GM21576 (cell line): ENCODE results near the gene ASB18.
"Not testable (repeated sequence)": the region's sequence is repeated elsewhere in the genome, so short reads cannot be mapped to it uniquely, and the experiment has no call there.

Source experiments
- ATAC-seq: cut with Tn5 transposase; IDR thresholded peaks from one replicate; pipeline ENCODE4 v1.9.1; 2021; ENCODE audit warnings: mild to moderate bottlenecking, moderate library complexity; ENCODE audit not compliant: unreplicated experiment

The ASB18 gene, protein sequence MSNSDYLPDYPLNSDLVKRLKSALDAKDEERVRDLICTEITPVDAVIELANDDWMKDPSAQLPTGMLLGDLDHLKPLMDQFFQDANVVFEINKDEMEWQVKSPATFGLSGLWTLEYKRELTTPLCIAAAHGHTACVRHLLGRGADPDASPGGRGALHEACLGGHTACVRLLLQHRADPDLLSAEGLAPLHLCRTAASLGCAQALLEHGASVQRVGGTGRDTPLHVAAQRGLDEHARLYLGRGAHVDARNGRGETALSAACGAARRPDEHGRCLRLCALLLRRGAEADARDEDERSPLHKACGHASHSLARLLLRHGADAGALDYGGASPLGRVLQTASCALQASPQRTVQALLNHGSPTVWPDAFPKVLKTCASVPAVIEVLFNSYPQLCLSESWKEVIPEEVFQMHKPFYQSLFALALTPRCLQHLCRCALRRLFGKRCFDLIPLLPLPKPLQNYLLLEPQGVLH

DNA sequence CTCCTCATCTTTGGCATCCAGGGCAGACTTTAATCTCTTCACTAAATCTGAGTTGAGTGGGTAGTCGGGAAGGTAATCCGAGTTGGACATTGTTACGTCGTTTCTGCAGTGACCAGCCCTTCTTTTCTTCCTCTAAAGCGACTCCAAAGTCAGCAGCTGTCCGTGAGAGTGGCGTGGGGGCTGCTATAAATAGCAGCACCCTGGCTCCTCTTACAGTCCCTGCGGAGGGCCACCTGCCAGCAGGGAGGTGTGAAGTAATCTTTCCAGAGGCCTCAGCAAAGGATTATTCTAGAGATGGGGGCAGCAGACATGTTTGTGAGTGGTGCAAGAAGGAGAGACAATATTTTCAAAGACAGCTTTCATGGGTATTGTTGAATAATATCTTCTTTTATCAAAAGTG lies at the start of gene ASB18:
TSS of gene ASB18 (minus strand) at position 151 of the 400 bp plus-strand sequence. CDS start at position 90, 61 bp downstream.
- ATAC-seq = no peak

DNA sequence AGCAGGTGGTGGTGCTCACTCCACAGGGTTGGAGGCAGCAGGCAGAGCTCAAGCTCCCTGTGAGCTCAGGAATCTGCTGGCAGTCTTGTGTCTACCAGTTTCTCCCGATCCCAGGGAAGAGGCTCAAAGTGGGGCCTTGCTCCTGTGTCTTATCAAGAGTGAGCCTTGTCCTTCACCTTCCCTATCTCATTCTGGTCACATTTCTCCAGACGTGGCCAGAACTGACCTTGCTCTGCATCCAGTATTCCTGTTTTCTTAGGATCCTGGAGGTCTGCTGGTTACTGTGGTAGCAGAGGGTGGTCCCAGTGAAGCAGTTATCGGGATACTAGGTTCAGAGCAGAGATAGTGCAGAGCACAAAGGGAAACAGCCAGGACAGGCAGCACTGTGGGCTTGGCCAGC lies 47.1 kb upstream of the ASB18 start:
- ATAC-seq = no peak

DNA sequence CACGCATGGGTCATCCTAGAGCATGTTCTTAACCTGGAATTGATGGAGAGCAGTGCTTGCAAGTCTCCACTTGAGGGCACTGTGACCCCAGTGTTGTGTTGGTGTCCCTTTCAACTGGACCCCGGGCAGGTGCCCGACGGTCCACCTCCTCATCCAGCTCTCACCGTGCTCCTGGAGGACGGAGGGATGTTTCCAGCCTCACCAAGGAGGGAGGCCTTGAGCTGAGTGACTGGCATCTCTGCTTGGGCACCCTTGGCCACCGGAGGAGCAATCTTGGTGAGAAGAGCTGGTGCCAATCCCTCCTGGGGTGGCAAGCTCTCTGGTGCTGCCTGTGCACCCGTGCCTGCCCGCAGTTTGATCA lies 45.4 kb upstream of the ASB18 start:
- no peak for ATAC-seq

DNA sequence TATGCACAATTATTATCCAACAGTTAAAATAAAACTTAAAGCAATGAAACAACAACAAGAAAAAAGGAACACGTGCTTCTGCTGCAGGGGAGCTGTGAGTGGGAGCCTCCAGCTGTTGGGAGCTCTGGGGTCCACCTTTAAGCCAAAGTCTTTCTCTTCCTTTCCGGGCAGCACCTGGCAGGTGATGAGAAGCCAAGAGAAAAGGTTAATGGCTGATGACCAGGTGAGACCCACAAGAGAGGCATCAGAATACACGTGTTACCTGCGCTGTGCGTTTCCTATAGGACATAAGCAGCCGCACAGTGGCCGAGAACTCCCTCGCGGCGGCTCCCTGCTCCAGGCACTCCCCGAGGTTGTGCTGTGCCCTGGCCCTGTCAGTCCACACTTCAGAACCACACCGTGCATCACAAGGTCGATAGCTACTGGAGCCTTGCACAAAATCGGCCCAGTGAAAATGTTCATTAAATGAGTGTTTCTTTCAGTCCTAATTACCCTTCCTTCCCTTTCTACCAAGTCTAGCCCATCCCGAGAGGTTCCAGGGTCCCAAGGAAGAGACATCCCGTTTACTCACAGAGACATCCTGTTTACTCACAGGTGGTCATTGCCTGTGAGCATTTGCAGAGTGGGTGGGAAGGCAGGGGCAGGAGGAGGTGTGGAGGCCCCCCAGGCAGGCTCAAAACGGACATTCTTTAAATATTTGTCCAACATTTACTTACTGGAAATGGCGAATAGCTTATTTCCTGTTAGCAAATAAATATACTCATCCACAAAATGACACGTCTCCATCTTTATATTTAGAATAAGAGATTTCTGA lies 44.9 kb upstream of the ASB18 start:
- no peak for ATAC-seq

DNA sequence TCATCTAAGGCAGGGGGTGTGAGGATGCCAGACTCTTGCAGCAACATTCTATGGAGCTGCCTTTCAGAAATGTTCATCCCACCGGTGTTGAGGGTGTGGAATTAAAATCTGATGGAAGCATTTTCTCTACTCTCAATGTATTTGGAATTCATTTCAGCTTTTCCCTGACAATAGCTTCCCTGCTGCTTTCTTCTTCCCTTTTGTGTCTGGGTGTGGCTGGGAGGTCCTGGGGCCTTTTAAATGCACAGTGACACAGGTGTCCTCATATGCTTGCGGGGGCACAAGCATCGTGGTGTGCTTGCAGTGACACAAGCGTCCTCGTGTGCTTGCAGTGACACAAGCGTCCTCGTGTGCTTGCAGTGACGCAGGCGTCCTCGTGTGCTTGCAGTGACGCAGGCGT lies 43.4 kb upstream of the ASB18 start:
- no peak for ATAC-seq

DNA sequence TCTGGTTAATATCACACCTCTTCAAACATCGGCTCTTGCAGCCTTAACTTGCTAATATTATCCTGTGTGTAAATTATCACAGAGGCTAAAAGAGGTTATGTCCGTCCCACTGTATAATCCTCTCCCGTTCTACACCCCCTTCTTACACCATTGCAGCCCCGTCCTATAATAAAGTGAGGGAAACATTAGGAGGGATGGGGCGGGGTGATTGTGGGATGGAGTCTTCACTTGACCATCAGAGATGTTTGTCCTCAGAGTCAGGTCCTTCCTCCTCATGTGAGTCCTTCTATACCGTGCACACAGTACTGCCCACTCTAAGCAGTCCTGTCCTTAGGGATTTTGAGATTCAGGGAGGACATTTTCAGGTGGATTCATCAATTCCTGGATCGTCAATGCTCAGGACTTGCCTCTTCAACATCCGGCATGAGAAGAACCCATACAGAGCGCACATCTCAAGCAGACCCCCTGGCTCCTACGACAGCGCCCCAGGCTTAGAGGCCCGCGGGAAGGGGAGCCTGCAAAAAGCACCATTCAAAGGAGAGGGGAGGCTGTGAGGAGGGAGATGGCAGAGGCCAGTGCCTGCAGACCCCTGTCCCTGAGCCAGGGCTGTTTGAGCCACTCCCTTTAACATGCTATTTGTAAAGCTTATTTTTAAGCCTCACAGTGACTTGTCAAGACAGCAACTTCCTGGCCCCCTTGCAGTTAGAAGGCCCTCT lies 42.8 kb upstream of the ASB18 start:
- no peak for ATAC-seq

DNA sequence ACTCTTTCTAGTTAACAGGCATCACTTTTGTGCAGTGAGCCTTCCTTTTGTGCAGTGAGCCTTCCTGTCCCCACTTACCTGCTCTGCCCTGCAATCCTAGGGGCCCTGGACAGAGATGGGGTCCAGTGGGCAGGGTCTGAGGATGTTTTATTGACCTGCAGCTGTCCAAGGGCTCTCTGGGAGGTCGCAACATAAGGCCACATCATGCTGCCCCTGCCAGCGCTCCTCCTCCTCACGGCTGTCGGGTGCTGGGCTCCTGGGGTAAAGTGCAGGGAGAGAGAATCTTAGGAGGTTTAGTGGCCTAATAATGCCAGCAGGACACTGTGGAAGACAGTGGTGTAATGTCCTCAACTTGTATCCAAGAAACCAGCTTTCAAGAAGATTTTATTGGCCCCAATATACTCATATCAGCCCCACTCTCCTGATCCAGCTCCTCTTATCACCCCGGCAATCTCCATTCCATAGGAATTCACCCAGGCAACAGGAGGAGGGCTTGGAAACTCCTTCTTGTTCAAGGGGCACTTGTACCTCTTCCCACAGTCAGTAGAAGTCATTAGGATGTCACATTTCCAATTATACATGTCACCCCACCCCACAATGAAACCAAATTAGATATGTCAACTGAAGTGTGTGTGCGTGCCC lies 41.9 kb upstream of the ASB18 start:
- ATAC-seq = no peak

DNA sequence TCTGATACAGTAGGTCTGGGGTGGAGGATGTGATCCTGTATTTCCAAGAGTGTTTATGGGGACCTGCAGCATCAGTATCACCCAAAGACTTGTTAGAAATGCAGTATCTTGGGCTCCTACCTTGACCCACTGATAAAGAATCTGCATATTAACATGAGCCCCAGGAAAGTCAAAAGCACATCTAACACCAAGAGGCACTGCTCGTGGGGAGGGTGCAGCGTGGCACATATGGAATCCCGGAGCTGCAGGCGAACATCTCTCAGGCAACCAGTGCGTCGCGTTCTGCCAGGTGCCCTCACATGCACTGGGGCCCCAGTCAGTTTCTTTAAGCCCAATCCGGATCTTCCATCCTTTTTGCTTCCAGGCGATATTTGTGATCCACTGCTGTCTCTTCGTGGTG lies 41.3 kb upstream of the ASB18 start:
- ATAC-seq = no peak

DNA sequence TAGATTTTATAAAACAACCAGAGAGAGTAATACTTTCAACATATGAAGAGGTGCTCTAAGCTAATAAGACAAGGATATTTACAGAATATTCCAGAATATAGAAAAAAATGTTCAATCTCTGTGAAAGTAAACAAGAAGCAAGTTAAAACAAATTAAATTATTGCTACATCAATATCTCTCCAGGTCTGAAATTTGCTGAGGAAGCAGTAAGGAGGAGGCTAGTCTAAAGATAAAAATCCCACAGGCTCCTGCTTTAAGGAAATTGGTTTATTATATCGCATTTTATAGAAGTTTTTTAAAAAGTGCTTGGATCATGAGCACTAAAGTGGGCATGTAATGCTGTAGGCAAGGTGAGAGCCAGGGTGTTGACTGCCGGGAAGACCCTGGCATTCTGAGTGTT lies 39.7 kb upstream of the ASB18 start:
- ATAC-seq = no peak

DNA sequence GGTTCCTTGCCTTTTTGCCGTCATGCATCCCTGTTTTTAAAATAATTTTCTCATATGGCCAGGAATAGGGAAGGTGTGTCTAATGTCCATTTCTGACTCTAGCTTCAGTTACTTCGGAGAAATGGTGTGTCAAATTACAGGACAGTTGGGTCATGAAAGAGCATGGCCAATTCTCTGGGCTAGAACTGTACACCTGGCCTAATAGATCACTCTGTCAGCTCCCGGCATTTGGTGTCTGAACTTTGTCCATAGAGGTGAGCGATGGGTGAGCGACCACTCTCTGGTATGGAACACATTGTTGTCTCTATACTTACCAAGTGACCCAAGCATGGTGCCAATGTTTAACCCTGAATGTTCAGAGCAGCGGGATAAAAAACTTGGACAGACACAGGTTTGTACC lies 38.3 kb upstream of the ASB18 start:
- ATAC-seq = no peak

DNA sequence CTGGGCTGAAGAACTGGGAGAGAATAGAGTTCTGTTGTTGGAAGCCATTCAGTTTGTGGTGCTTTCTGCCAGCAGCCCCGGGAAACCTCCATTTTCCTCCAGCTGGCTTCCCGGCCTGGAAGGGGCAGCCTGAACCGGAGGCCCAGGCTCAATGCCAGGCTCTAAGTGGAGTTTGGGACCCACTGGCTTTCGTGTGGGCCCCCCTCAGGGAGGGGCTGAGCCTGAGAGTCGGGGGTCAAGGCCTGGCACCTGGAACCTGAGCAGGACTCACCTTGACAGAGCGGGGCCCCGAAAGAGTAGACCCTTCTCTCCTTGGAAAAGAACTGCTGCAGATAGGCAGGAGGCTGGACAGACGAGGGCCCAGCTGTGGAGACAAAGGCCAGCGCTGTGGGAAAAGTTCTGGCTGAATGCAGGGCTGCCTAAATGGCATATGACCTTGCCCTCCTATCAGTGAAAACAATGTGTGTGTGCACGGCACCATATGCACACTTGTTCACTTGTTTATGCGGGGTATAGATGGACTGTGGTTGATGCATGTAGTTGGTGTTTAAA lies 34.8 kb upstream of the ASB18 start:
- ATAC-seq = no peak

DNA sequence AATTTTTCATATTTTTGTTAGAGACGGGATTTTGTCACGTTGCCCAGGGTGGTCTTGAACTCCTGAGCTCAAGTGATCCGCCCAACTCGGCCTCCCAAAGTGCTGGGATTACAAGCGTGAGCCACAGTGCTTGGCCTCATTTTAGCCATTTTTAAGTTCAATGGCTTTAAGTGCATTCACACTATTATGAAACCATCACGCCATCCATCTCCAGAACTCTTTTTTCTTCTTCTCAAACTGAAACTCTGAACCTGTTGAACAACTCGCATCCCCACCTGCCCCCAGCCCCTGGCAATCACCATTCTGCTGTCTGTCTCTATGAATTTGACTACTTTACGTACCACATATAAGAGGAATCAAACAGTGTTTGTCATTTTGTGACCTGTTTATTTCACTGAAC lies 31.3 kb upstream of the ASB18 start:
- no peak for ATAC-seq

DNA sequence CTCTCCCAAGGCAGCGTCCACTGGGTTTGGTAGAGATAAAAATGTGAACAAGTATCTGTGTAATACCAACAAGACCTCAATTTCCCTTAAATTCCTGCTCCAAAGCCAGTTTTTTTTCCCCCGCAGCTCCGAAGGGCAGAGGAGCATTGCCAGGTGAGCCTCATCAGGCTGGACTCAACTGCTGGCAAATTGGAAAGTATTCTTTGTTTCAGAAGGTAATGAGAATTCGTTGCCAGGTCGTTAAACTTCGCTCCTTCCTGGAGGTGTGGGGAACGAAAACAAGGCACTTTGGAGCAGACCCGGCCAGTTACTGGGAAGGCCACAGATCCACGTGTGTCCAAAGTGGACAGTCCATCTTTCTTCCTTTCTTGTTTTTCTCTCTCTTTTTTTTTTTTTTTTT lies 30.4 kb upstream of the ASB18 start:
- ATAC-seq = no peak

DNA sequence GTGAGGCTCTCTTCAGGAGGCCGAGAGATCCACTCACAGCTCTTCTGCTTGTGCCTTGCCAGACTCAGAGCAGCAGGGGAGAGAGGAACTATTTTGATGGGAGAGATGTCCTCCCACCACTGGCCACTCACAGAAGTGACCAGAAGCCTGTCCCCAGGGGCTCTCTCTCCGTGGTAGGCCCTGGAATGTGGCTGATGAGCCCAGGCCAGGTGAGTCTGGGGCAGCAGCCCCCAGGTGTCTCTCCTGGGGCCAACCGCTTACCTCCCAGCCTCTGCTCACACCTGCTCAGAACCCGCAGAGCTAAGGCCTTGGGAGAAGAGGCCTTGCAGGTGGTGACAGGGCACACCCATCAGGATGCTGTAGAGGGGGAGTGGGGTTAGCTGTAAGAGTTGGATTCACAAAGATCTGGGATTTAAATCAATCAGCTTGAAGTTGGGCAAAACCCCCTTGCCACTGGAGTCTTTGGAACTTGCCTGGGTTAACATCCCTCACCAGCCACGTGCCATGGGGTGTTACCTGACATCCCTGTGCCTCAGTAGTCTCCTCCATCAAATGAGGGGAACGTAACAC lies 29.1 kb upstream of the ASB18 start:
- ATAC-seq = no peak

DNA sequence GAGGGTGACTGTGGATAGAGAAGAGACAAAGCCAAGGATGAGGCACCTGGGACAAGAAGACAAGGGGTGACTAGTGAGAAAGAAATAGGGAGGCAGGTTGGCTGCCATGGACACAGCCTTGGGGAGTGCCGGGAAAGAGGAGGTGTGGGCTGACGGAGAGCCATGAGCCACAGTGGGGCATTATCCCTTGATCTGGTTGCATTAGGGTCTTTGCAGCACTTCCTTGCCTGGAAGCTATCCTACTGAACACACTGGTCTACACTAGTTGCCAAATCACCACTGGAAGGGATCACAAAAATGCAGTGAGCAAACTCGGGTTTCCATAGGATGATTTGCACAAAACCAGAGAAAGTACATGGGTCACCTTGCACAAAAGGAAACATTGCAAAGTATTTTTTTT lies 27.7 kb upstream of the ASB18 start:
- ATAC-seq = no peak

DNA sequence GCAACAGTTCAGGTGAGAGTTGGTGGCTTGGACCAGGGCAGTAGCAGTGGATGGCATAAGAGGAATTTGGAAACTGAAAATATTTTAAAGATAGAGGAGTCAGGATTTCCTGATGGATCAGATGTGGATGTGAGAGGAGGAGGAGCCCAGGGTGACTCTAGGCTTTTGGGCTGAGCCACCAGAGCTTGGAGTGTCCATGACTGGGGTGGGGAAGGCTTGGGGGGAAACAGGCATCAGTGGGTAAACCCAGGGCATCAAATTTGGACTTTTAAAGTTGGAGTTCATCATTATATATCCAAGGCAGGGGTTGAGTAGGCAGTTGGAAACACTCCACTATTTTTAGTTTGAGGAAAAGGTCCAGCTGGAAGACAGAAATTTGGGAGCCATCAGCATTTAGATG lies 27.3 kb upstream of the ASB18 start:
- ATAC-seq = no peak

DNA sequence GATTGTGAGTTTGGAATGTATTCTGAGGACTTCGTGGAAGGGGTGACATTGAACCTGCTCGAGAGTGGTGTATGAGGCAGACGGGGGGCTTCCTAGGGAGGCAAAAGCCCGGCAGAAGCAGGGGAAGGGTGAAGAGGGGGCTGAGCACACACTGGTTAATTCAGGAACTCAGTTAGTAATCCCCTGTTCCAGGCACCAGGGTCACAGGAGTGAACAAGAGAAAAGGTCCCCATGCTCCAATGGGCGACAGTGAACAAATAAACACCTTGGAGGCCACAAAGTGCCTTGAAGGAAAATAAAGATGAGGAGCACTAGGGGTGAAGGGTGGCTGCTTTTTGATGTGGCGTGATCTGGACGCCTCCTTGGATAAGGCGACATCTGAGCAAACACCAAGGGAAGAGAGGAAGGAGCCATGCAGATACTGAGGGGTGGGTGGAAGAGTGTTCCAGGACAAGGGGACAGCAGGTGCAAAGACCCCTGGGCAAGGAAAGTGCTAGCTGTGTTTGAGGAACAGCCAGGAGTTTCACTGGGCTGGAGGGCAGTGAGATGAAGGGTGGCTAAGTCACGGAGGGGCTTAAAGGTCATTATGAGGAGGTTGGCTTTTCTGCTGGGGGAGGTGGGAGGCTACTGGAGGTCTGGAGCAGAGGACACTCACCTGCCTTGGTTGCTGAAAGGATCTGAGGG lies 26.7 kb upstream of the ASB18 start:
- ATAC-seq = no peak

DNA sequence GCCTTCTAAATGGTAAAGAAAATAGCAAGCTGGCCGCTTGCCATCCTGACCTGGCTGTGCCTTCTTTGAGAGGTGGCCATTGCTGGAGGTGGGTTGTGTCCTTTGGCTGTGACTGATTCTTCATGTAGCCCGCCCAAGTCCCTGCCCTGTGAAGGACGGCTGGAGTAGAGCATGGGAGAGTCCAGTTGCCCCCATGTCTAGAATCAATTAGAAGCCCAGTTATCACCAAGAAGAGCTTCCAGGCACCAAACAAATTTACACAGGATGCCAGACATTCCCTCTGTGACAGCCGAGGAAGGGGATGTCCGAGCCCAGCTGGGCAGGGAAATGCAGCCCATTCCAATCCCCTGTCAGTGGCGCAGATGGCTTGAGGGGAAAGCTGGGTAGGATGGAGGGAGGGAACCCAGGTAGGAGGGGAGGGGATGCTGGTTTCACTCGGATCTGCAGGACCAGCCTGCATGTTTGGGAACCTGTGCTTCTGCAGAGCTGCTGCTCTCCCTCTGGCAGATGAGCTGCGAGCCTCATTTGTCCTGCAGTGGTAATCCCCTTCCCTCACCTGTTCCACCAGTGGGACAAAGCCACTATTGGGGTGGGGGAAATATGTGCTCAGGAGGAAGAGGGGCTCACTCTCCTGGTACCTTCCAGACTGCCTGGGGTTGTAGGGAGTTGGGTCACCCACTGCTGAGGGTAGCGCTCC lies 25.7 kb upstream of the ASB18 start:
- ATAC-seq = no peak

DNA sequence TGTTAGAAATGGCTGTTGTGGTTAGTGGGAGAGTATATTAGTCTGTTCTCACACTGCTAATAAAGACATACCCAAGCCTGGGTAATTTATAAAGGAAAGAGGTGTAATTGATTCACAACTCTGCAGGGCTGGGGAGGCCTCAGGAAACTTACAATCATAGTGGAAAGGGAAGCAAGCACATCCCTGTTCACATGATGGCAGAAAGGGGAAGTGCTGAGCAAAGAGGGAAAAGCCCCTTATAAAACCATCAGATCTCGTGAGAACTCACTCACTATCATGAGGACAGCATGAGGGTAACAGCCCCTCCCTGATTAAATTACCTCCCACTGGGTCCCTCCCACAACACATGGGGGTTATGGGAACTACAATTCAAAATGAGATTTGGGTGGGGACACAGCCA lies 24.2 kb upstream of the ASB18 start:
- ATAC-seq = not testable (repeated sequence)
